HepG2 (cell line): ENCODE measurements around the gene MSANTD1. TPM values are rescaled to one million over a fixed set of nuclear protein-coding genes. Genes with fewer than 3 reads are reported as not detected.

ENCODE experiments used
- DNMT1 ChIP-seq: sonication (generic); formaldehyde crosslinking; IDR thresholded peaks from 2 replicates; pipeline ENCODE4 v1.5.1; 2020; ENCODE audit warnings: mild to moderate bottlenecking, missing genetic modification reagents
- HDAC1 ChIP-seq: sonication (generic); formaldehyde crosslinking; IDR thresholded peaks from 2 replicates; pipeline ENCODE4 v1.5.1; 2020; ENCODE audit warnings: mild to moderate bottlenecking, missing genetic modification reagents
- MBD4 ChIP-seq: IDR thresholded peaks from 2 replicates; pipeline ENCODE4 v1.6.1; 2012; ENCODE audit warnings: low read length, inconsistent platforms, borderline replicate concordance
- MED13 ChIP-seq: sonication (generic); formaldehyde crosslinking; IDR thresholded peaks from 2 replicates; pipeline ENCODE4 v1.5.0; 2020; ENCODE audit warnings: missing genetic modification reagents
- MXD4 ChIP-seq: IDR thresholded peaks from 2 replicates; pipeline ENCODE4 v1.6.1; 2016; ENCODE audit warnings: mild to moderate bottlenecking, missing biosample characterization, missing genetic modification reagents
- RXRB ChIP-seq: IDR thresholded peaks from 2 replicates; pipeline ENCODE4 v1.6.1; 2016; ENCODE audit warnings: borderline replicate concordance, missing genetic modification reagents, missing compliant biosample characterization
- SAP130 ChIP-seq: IDR thresholded peaks from 2 replicates; pipeline ENCODE4 v1.6.1; 2016; ENCODE audit warnings: low read depth
- SMARCC2 ChIP-seq: fragments of 450-650 bp; IDR thresholded peaks from 2 replicates; pipeline ENCODE4 v1.6.1; 2017; ENCODE audit warnings: antibody characterized with exemption, mild to moderate bottlenecking
- SRSF9 ChIP-seq: fragments of 200-400 bp; formaldehyde crosslinking; IDR thresholded peaks from 2 replicates; pipeline ENCODE4 v1.6.1; 2018; ENCODE audit warnings: borderline replicate concordance, mild to moderate bottlenecking, low read depth, low read length; ENCODE audit not compliant: insufficient read depth, poor library complexity, severe bottlenecking
- ZFX ChIP-seq: sonication (generic); formaldehyde crosslinking; IDR thresholded peaks from 2 replicates; pipeline ENCODE4 v1.4.0; 2020; ENCODE audit warnings: mild to moderate bottlenecking, low read depth, missing genetic modification reagents, moderate library complexity
- ZKSCAN8 ChIP-seq: IDR thresholded peaks from 2 replicates; pipeline ENCODE4 v1.6.1; 2016; ENCODE audit warnings: borderline replicate concordance, missing genetic modification reagents, missing compliant biosample characterization
- ZNF24 ChIP-seq: fragments of 450-650 bp; IDR thresholded peaks from 2 replicates; pipeline ENCODE4 v1.6.1; 2017; ENCODE audit warnings: antibody characterized with exemption, mild to moderate bottlenecking
- ZNF550 ChIP-seq: sonication (generic); formaldehyde crosslinking; IDR thresholded peaks from 2 replicates; pipeline ENCODE4 v1.4.0; 2020; ENCODE audit warnings: mild to moderate bottlenecking, missing genetic modification reagents, borderline replicate concordance
- ZNF569 ChIP-seq: sonication (generic); formaldehyde crosslinking; IDR thresholded peaks from 2 replicates; pipeline ENCODE4 v1.5.0; 2020; ENCODE audit warnings: mild to moderate bottlenecking, missing genetic modification reagents, moderate library complexity, borderline replicate concordance
- ZNF776 ChIP-seq: sonication (generic); formaldehyde crosslinking; IDR thresholded peaks from 2 replicates; pipeline ENCODE4 v1.4.0; 2020; ENCODE audit warnings: mild to moderate bottlenecking, missing genetic modification reagents
- ZNF850 ChIP-seq: sonication (generic); formaldehyde crosslinking; conservative IDR thresholded peaks from 2 replicates; pipeline ENCODE4 v1.9.0; 2021; ENCODE audit warnings: mild to moderate bottlenecking, missing genetic modification reagents
- ZNF878 ChIP-seq: sonication (generic); formaldehyde crosslinking; IDR thresholded peaks from 2 replicates; pipeline ENCODE4 v1.8.1; 2023; ENCODE audit warnings: mild to moderate bottlenecking, missing genetic modification reagents, moderate library complexity
- ZNF879 ChIP-seq: sonication (generic); formaldehyde crosslinking; IDR thresholded peaks from 2 replicates; pipeline ENCODE4 v1.8.1; 2023; ENCODE audit warnings: missing genetic modification reagents
- polyA plus RNA-seq, 8 experiments: library from polyadenylated mRNA; depleted of rRNA in 3 of 8; stranded (reverse) in 7 of 8; unstranded in 1 of 8; fragments of >200 nt; fragmentation: Illumina TruSeq in 4 of 8; extraction: Trizol in 4 of 8; gene quantifications; 2 replicates each; pipeline versions ENCODE4 v1.2.1 to v1.2.3, GENCODE V29; 2011 to 2016; ENCODE audit warnings: low read depth in 4 of 8, missing spikeins in 1 of 8, mixed read lengths in 1 of 8; ENCODE audit not compliant: insufficient read depth in 1 of 8
- total RNA-seq, 5 experiments: library from RNA; depleted of rRNA; stranded (reverse); fragments of >200 nt; fragmentation: Illumina TruSeq; extraction: Trizol; gene quantifications; 2 replicates each; pipeline ENCODE4 v1.2.3, GENCODE V29; 2016; ENCODE audit warnings: low read depth in 1 of 5
- TF ChIP-seq, protein P1 (sequence below): sonication (generic); formaldehyde crosslinking; IDR thresholded peaks from 2 replicates; pipeline ENCODE4 v1.4.0; 2020; ENCODE audit warnings: missing genetic modification reagents, mild to moderate bottlenecking, borderline replicate concordance
- TF ChIP-seq, protein P2 (sequence below): sonication (generic); formaldehyde crosslinking; conservative IDR thresholded peaks from 2 replicates; pipeline ENCODE4 v1.4.0; 2020; ENCODE audit warnings: missing genetic modification reagents
- TF ChIP-seq, protein P3 (sequence below): sonication (generic); formaldehyde crosslinking; IDR thresholded peaks from 2 replicates; pipeline ENCODE4 v1.5.0; 2020; ENCODE audit warnings: mild to moderate bottlenecking, missing genetic modification reagents
- TF ChIP-seq, protein P4 (sequence below): IDR thresholded peaks from 2 replicates; pipeline ENCODE4 v1.6.1; 2012; ENCODE audit warnings: inconsistent platforms
- TF ChIP-seq, protein P5 (sequence below): sonication (generic); formaldehyde crosslinking; IDR thresholded peaks from 2 replicates; pipeline ENCODE4 v1.4.0; 2020; ENCODE audit warnings: missing genetic modification reagents

Gene MSANTD1
- total and polyA plus RNA-seq, 2 of the 13 experiments (the other 11 are each of a cell fraction or from before 2014, with no cell fraction given), result 0.22 to 0.40 TPM

DNA sequence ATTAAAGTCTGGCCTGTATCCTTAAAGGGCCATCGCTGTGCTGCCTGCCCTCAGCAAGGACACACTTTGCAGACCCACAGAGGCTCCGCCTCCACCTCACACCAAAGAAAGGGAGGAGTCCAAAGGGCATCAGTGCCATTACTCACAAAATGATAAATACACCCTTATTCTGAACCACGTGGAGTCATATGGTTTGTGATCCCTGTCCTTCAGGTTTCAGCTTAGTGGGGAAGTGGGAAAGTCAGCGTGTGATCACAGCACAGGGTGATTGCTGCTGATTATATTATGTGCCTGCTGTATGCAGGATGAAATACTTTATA lies 35.9 kb upstream of the MSANTD1 start (continued):
- TF ChIP-seq ZNF550 (CRISPR knock-in tag) (no peak), ZKSCAN8 (peak; percentile 70; the same call in 1 of the 2 replicates), ZNF850 (CRISPR knock-in tag) (no peak), ZFX (CRISPR knock-in tag) (no peak), ZNF776 (CRISPR knock-in tag) (no peak), SRSF9 (no peak), DNMT1 (CRISPR knock-in tag) (no peak), ZNF879 (CRISPR knock-in tag) (no peak), HDAC1 (CRISPR knock-in tag) (no peak), SMARCC2 (no peak), MXD4 (CRISPR knock-in tag) (no peak), ZNF569 (CRISPR knock-in tag) (no peak), MED13 (no peak), ZNF878 (CRISPR knock-in tag) (no peak), SAP130 (peak; percentile 33; the same call in 1 of the 2 replicates), MBD4 (no peak), RXRB (no peak), ZNF24 (no peak)
- TF ChIP-seq, protein P1, sequence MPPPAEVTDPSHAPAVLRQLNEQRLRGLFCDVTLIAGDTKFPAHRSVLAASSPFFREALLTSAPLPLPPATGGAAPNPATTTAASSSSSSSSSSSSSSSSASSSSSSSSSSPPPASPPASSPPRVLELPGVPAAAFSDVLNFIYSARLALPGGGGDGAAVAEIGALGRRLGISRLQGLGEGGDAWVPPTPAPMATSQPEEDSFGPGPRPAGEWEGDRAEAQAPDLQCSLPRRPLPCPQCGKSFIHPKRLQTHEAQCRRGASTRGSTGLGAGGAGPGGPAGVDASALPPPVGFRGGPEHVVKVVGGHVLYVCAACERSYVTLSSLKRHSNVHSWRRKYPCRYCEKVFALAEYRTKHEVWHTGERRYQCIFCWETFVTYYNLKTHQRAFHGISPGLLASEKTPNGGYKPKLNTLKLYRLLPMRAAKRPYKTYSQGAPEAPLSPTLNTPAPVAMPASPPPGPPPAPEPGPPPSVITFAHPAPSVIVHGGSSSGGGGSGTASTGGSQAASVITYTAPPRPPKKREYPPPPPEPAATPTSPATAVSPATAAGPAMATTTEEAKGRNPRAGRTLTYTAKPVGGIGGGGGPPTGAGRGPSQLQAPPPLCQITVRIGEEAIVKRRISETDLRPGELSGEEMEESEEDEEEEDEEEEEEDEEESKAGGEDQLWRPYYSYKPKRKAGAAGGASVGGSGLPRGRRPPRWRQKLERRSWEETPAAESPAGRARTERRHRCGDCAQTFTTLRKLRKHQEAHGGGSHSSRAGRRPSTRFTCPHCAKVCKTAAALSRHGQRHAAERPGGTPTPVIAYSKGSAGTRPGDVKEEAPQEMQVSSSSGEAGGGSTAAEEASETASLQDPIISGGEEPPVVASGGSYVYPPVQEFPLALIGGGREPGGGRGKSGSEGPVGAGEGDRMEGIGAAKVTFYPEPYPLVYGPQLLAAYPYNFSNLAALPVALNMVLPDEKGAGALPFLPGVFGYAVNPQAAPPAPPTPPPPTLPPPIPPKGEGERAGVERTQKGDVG, result no peak
- TF ChIP-seq, protein P2, sequence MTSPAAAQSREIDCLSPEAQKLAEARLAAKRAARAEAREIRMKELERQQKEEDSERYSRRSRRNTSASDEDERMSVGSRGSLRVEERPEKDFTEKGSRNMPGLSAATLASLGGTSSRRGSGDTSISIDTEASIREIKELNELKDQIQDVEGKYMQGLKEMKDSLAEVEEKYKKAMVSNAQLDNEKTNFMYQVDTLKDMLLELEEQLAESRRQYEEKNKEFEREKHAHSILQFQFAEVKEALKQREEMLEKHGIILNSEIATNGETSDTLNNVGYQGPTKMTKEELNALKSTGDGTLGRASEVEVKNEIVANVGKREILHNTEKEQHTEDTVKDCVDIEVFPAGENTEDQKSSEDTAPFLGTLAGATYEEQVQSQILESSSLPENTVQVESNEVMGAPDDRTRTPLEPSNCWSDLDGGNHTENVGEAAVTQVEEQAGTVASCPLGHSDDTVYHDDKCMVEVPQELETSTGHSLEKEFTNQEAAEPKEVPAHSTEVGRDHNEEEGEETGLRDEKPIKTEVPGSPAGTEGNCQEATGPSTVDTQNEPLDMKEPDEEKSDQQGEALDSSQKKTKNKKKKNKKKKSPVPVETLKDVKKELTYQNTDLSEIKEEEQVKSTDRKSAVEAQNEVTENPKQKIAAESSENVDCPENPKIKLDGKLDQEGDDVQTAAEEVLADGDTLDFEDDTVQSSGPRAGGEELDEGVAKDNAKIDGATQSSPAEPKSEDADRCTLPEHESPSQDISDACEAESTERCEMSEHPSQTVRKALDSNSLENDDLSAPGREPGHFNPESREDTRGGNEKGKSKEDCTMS (CRISPR knock-in tag), result no peak
- TF ChIP-seq, protein P3, sequence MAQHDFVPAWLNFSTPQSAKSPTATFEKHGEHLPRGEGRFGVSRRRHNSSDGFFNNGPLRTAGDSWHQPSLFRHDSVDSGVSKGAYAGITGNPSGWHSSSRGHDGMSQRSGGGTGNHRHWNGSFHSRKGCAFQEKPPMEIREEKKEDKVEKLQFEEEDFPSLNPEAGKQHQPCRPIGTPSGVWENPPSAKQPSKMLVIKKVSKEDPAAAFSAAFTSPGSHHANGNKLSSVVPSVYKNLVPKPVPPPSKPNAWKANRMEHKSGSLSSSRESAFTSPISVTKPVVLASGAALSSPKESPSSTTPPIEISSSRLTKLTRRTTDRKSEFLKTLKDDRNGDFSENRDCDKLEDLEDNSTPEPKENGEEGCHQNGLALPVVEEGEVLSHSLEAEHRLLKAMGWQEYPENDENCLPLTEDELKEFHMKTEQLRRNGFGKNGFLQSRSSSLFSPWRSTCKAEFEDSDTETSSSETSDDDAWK, result no peak
- TF ChIP-seq, protein P4, sequence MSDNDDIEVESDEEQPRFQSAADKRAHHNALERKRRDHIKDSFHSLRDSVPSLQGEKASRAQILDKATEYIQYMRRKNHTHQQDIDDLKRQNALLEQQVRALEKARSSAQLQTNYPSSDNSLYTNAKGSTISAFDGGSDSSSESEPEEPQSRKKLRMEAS, result 0 out of 2 replicates have a peak, but pooled peaks have one; percentile 19
- TF ChIP-seq, protein P5, sequence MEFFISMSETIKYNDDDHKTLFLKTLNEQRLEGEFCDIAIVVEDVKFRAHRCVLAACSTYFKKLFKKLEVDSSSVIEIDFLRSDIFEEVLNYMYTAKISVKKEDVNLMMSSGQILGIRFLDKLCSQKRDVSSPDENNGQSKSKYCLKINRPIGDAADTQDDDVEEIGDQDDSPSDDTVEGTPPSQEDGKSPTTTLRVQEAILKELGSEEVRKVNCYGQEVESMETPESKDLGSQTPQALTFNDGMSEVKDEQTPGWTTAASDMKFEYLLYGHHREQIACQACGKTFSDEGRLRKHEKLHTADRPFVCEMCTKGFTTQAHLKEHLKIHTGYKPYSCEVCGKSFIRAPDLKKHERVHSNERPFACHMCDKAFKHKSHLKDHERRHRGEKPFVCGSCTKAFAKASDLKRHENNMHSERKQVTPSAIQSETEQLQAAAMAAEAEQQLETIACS (CRISPR knock-in tag), result no peak
